ENCODE results near the gene FHIT.

The FHIT gene

DNA sequence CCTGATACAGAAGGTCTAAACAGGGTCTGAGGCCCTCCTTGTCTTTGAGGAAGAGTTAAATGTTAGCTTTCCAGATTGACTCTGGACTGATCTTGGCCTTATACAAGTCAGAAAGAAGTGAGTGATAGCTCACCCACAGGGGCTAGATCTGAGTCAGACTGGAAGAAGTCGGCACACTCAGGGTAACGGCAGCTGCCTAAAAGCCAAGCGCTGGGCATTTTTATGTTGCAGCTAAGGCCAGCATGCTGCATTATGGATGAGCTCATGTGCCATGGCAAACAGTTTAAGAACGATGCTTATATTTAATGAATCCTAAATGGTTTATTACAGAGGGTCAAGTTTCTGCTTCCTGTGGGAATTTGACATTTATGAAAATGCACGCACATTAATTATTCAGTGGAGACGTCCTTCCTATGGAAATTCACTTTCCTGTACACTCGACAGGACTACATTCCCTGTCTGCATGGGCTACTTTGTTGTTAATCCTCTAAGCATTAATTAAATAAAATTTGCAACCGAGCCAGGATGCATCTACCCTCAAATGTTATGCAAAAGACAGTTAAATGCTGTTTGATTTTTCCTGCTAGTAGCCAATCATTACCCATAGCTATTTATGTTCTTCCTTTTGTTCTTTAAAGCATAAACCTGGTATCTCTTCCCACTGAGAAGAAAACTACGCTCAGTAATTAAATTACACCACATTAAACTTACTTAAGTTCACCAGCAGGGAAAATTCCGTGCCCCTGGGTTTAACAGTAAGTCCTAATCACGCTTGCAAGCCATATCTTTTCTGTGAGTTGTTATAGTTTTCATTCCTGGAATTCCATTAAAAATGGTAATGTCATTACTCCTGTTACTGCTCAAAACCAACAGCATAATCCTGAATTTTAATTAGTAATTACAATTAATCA lies 1438.8 kb downstream of the FHIT start:
- Histone ChIP-seq H3K4me2 (ENCODE audit: low read length) (no peak overlapping the region), H3K4me3 (ENCODE audit: low read depth, low read length) (no peak overlapping the region), H3K4me1 (no peaks in the 10 kb centered on the region), H3K9me3 (ENCODE audit: control insufficient read depth, low read length) (no peaks in the 10 kb centered on the region), H3K27me3 (ENCODE audit: control insufficient read depth, insufficient read depth, low read length) (no peaks in the 10 kb centered on the region), H3K36me3 (ENCODE audit: control insufficient read depth, insufficient read depth, low read length) (no peaks in the 10 kb centered on the region), H2AFZ (no peak overlapping the region), H3K79me2 (no peaks in the 10 kb centered on the region), H3K9ac (no peak overlapping the region), H3K27ac (no peak overlapping the region)
- TF ChIP-seq, protein P1, sequence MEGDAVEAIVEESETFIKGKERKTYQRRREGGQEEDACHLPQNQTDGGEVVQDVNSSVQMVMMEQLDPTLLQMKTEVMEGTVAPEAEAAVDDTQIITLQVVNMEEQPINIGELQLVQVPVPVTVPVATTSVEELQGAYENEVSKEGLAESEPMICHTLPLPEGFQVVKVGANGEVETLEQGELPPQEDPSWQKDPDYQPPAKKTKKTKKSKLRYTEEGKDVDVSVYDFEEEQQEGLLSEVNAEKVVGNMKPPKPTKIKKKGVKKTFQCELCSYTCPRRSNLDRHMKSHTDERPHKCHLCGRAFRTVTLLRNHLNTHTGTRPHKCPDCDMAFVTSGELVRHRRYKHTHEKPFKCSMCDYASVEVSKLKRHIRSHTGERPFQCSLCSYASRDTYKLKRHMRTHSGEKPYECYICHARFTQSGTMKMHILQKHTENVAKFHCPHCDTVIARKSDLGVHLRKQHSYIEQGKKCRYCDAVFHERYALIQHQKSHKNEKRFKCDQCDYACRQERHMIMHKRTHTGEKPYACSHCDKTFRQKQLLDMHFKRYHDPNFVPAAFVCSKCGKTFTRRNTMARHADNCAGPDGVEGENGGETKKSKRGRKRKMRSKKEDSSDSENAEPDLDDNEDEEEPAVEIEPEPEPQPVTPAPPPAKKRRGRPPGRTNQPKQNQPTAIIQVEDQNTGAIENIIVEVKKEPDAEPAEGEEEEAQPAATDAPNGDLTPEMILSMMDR (IDR thresholded peaks at IDR 0.05), result no peak

DNA sequence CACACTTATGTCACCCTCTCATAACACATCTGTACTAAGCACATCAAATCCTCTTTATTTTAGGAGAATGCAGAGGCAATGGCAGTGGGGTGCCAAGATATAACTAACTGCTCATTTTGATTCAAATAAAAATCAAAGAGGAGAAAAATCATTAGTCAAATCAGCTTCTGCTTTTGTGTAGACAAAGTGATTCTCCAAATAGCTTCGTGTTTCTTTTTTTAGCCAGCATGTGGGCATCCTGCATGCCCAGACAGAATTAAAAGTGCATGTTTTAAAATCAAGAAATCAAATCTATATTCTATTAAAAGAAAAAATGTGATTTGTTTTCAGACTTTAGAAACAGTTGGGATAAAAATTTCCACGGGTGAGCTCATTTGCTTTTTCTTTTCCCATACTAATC lies 1440.1 kb downstream of the FHIT start:
- Histone ChIP-seq H3K9me3 (ENCODE audit: control insufficient read depth, low read length) (no peaks in the 10 kb centered on the region), H3K27me3 (ENCODE audit: control insufficient read depth, insufficient read depth, low read length) (no peaks in the 10 kb centered on the region), H3K27ac (no peak overlapping the region), H3K9ac (no peak overlapping the region), H3K36me3 (ENCODE audit: control insufficient read depth, insufficient read depth, low read length) (no peaks in the 10 kb centered on the region), H3K79me2 (no peaks in the 10 kb centered on the region), H2AFZ (no peak overlapping the region), H3K4me1 (no peaks in the 10 kb centered on the region), H3K4me3 (ENCODE audit: low read depth, low read length) (no peak overlapping the region), H3K4me2 (ENCODE audit: low read length) (no peak overlapping the region)
- TF ChIP-seq, protein P1 (IDR thresholded peaks at IDR 0.05), result no peak

DNA sequence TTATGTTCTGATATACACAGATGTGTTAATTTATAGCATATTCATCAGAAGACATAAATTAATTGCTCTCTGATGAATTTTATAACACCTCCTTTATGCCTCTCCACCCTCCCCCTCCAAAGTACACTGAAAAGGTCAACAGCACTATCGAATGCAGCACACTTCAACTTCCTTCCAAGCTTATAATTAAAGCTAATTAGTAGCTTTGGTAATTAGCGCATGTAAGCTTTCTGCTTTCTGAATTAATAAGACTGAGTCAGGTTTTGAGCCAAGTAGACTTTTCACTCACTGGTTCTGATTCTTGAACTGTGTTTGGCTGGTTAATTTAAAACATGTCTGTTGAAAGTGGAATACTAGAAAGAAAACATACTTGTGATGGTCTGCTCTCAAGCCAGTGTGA lies 1440.6 kb downstream of the FHIT start:
- no peak overlapping the region for H3K9ac ChIP-seq
- H3K36me3 ChIP-seq (ENCODE audit: control insufficient read depth, insufficient read depth, low read length), result no peaks in the 10 kb centered on the region
- no peak overlapping the region for H3K27ac ChIP-seq
- TF ChIP-seq, protein P1 (IDR thresholded peaks at IDR 0.05), result no peak
- H3K79me2 ChIP-seq, result no peaks in the 10 kb centered on the region
- no peak overlapping the region for H2AFZ ChIP-seq
- no peak overlapping the region for H3K4me2 ChIP-seq (ENCODE audit: low read length)
- no peak overlapping the region for H3K4me3 ChIP-seq (ENCODE audit: low read depth, low read length)
- H3K4me1 ChIP-seq, result no peaks in the 10 kb centered on the region
- no peaks in the 10 kb centered on the region for H3K27me3 ChIP-seq (ENCODE audit: control insufficient read depth, insufficient read depth, low read length)
- no peaks in the 10 kb centered on the region for H3K9me3 ChIP-seq (ENCODE audit: control insufficient read depth, low read length)

DNA sequence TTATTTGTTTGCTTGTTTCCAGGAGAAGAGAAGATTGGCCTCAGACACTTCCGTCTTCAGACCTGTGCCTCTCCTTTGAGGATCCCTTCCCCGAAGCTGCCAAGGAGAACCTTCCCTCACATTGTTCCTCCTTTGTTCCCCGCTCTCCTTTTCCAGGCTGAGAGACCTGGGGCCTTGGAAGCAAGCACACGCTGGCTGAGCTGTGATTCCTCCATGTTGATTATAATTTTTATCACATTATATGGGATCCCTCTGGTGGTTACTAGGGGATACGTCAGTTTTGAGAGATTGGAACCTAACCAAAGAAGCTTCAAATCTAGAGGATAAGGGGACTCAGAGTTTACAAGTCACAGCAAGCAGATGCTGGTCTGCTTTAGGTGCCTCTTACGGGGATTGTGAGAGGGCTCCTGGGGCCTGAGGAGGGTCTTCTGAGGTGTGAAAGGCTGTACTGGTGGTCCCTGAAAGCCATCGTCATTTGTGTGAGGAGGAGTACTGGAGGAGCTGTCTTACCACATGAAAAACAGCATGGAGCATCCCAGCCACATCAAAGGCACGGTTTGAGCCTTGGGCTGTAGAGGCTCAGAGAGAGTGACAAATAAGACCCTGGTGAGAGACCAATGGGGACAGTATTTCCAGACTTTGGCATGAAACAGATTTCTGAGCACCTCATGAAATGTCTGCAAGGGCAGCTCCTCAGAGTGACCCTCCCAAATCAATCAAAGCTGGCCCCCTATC lies 1441.4 kb downstream of the FHIT start:
- Histone ChIP-seq H3K27me3 (ENCODE audit: control insufficient read depth, insufficient read depth, low read length) (no peaks in the 10 kb centered on the region), H3K79me2 (no peaks in the 10 kb centered on the region), H3K36me3 (ENCODE audit: control insufficient read depth, insufficient read depth, low read length) (no peaks in the 10 kb centered on the region), H3K9ac (no peak overlapping the region), H3K4me3 (ENCODE audit: low read depth, low read length) (no peak overlapping the region), H3K4me1 (no peaks in the 10 kb centered on the region), H3K4me2 (ENCODE audit: low read length) (no peak overlapping the region), H3K27ac (no peak overlapping the region), H2AFZ (no peak overlapping the region), H3K9me3 (ENCODE audit: control insufficient read depth, low read length) (no peaks in the 10 kb centered on the region)
- TF ChIP-seq, protein P1 (IDR thresholded peaks at IDR 0.05), result no peak
